ENCODE data around the gene BRSK2.

The BRSK2 gene

GRCh38 chr11:1438261-1438966 lies 48.7 kb downstream of the BRSK2 start:
- no peak for DNase-seq

DNA sequence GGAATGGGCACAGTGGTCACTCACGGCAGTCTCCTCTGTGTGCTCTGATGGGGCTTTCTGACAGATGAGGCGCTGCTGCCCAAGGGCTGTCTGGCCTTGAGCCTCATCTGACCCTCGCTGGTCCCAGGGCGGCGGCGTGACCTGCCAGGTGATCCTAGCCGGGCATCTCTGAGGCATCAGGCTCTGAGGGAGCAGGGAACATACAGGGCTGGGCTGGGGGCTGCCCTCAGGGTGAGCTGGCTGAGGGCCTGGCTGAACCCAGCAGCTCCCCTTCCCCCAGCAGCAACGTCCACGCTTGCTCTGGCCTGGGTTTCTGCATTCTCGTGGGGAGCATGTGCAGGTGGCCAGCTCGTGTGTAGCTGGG lies 49.2 kb downstream of the BRSK2 start:
- no peak for DNase-seq

GRCh38 chr11:1439341-1439740 lies 49.6 kb downstream of the BRSK2 start:
- DNase-seq: no peak

DNA sequence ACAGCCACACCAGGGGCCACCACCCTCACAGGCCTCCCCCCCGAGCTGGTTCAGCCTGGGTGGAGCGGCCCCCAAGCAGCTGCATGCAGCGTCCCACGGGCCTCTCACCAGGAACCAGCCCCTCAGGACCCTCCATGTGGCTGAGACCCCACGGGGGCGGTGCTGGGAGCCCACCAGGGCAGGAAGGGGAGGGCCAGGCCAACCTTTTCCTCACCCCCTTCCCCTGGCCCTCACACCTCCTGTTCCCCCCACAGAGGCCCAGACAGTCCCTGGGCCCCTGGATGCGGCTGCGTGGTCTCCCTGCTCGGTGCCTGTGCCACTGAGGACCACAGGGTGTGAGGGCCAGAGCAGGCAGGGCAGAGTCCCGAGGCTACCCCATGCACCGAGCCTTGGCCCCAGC lies 50.3 kb downstream of the BRSK2 start:
- no peak for DNase-seq

DNA sequence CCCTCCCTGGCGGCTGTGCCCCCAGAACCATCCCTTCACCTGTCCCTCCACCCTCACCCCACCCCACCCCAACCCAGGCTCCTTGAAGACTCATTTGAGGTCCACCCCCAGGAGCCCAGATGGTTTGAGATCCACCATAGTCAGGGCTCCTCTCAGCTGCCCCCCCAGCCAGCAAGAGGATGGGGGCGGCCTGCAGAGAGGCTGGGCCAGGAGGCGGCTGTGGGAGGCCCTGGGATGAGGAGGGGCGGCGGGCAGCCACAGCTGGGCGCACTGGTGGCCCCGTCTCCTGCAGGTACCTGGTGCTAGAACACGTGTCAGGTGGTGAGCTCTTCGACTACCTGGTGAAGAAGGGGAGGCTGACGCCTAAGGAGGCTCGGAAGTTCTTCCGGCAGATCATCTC lies 50.8 kb downstream of the BRSK2 start:
- DNase-seq: no peak

- no peak for DNase-seq
These were observed 52.4 kb downstream of the BRSK2 start for GRCh38 chr11:1442163-1442562.

DNA sequence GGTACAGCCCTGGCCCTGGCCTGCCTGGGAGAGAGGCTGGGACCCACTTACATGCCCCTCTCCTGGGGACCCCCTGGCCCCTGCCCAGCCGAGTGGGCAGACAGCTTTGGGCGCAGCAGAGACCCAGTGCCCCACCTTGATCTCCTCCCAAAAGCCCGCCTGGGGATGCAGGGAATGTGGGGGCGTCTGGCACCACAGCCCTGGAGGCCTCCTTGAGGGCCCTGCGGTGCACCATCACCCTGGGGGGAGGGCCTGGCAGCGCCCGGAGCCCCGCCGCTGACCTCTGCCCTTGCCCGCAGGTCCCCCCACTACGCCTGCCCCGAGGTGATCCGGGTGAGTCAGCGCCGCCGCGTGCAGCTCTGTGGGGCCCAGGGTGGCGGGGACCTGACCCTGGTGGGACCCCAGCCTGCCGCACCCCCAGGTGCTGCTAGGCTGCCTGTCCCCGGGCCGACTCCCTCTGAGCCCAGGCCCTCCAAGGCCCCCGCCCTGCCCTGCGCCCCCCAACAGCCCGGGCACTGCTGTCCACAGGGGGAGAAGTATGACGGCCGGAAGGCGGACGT lies 53.2 kb downstream of the BRSK2 start:
- no peak for DNase-seq

GRCh38 chr11:1443737-1444136 lies 54.0 kb downstream of the BRSK2 start:
- DNase-seq: no peak

DNA sequence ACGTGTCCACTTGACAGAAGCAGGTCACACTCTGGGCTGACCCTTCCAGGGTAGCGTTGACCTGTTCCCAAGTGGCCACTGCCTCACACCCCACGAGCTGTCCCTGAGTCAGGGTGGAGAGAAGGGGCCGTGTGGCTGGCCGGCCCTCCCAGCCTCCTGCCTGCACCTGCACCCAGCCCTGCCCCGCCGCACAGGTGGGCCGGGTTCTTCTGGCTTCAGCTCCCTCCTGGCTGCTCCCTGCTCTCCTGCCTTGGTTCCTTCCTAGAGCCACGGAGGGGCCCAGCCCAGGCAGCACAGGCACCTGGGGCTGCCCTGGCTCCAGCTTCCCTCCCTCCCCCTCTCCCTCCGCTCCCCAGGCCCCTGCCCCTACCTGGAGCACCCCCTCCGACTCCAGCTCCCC lies 54.6 kb downstream of the BRSK2 start:
- DNase-seq: no peak

DNA sequence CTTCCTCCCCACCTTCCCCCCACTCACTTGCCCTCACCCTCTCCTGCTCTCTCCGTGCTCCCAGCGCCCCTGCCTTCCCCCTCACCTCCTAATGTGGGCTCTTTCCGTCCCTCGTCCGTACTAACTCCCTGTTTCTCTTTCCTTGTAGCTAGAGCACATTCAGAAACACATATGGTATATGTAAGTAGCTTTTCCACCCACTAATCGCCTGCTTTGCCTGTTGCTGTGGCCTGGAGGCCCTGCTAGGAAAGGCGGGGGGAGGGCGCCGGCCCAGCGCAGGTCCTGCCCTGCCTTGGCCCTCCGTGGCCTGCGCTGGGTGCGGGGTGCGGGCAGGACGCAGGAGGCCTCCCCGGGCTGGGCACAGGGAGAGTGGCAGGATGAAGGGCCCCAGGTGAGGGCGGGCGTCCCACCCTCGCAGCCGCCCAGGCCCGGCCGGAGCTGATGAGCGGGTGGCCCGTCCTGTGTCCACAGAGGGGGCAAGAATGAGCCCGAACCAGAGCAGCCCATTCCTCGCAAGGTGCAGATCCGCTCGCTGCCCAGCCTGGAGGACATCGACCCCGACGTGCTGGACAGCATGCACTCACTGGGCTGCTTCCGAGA lies 55.2 kb downstream of the BRSK2 start:
- no peak for DNase-seq

GRCh38 chr11:1445741-1446445 lies 56.2 kb downstream of the BRSK2 start:
- DNase-seq: no peak

GRCh38 chr11:1446623-1447022 lies 56.9 kb downstream of the BRSK2 start:
- no peak for DNase-seq

DNA sequence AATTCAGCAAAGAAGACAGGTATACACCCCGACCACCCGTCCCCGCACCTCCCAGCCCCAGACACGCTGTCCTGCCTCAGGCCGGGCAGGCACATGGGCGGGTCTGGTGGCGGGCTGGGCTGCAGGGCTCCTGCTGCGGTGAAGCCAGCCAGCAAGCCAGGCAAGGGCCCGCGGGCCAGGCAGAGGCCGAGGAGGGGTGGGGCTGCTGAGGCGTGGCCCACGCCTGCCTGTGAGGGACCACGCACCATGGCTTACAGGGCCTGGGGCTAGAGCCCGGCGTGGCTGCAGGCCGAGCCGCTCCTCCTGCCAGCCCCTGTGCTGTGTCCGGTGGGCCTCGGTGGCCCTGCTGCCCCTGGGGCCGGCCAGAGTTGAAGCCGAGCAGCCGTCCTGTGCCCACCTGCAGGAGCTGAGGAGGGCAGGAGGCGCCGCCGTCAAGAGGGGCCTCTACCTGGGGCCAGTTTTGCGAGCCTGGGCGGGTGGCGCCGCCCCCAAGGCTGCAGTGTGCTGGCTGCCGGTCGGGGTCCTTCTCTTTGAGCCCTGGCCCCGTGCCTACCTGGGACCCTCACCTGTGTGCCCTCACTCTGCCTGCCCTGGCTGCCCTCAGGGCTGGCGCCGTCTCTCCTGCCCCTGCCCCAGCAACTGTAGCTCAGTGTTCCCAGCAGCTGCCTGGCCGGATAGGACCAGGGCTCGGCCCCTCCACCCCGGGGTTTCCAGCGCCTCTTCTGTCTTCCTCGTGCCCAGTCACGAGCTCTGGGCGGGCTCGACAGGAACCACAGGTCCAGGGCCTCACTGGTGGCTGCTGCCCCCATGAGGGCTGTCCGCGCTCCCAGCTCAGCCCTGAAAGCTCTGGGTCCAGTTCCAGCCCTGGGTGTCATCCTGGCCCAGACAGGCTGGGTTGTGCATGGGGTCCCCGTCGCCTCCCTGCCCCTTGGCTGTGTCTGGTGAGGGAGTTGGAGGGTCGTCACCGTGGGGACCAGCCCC lies 58.4 kb downstream of the BRSK2 start:
- DNase-seq: no peak

GRCh38 chr11:1448882-1449281 lies 59.1 kb downstream of the BRSK2 start:
- DNase-seq: no peak

GRCh38 chr11:1449490-1450243 lies 59.9 kb downstream of the BRSK2 start:
- DNase-seq: no peak

GRCh38 chr11:1450344-1450875 lies 60.7 kb downstream of the BRSK2 start:
- DNase-seq: no peak

DNA sequence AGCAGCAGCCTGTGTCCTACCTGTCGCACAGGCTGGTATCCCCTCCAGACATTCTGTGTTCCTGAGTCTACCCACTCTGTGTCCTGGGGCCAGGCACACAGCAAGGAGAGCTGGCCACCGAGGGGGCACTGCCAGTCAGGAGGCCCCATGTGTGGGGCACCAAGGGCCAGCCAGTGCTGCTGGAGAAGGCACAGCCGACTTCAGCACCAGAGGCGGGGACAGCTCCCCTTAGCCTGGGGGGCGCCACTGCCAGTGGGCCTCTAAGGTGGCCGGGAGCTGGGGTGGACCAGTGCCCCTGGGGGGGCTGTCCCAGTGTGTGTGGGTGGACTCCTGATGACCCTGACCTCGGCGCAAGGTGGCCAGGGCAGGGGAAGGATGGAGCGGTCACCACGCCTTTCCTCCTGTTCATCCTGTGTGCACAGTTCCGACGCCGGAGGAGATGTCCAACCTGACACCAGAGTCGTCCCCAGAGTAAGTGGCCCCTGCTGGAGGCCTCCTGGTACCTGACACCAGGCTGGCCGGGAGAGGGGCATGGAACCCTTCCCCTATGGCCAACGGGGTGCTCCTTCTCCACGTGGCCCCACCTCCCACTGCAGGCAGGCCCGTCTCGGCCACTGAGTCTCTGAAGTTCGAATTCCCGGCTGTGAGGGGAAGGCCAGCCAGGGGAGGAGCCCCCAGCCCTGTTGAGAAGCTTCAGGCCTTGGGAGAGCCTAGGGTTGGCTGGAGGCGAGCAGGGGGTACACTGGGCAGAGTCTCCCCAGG lies 61.4 kb downstream of the BRSK2 start:
- no peak for DNase-seq

- no peak for DNase-seq
These were observed 62.2 kb downstream of the BRSK2 start for GRCh38 chr11:1451781-1452470.

- no peak for DNase-seq
These were observed 63.0 kb downstream of the BRSK2 start for GRCh38 chr11:1452744-1453143.

DNA sequence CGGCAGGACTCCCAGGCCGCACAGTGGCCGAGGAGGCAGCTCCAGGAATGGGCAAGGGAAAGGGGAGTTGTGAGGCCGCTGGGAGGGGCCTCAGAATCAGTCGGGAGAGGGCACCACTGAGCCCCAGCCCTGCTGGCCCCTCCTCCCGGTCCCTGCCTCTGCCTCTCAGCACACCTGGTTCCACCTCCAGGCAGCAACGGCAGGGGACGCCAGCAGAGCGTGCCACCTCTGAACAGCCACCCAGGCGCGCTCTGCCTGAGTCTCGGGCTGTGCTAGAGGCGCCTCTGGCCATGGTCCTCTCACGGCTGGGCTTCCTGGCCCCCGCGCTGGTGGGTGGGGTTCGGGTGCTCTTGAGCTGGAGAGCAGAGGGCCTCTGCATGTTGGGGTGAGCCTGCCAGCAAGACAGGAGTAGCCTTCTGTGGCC lies 63.9 kb downstream of the BRSK2 start:
- peak; percentile 12 for DNase-seq

Data from stimulated activated CD4-positive, alpha-beta T cell treated with anti-CD3 and anti-CD28 coated beads, Interleukin-12 subunit alpha, Interleukin-12 subunit beta, amount 100 ng/mL, for 4 hours (primary cell).